Prostate gland (tissue), 2 donors: ENCODE results near the gene TNFSF4. TPM values are rescaled to one million over a fixed set of nuclear protein-coding genes. Genes with fewer than 3 reads are reported as not detected.
"Not testable (repeated sequence)": the region's sequence is repeated elsewhere in the genome, so short reads cannot be mapped to it uniquely, and the experiment has no call there.

Experiments
- DNase-seq: peaks from one replicate; pipeline ENCODE4 v3.0.0-alpha.2; 2019; ENCODE audit warnings: low spot score
- H3K27ac ChIP-seq, 2 donors: fragments of 200-600 bp; sonication (generic); 2 replicates each; pipeline ENCODE4 v1.5.1; 2017 to 2019
- H3K27me3 ChIP-seq: fragments of 200-600 bp; sonication (generic); replicated peaks from 2 replicates; pipeline ENCODE4 v1.5.1; 2019; ENCODE audit not compliant: insufficient read depth
- H3K36me3 ChIP-seq, 2 donors: fragments of 200-600 bp; sonication (generic); 1 replicate in 1 of 2; 2 replicates in 1 of 2; pipeline versions ENCODE4 v1.5.1 to v1.8.1; 2017 to 2019
- H3K4me1 ChIP-seq: fragments of 200-600 bp; sonication (generic); replicated peaks from 2 replicates; pipeline ENCODE4 v1.5.1; 2019
- H3K4me3 ChIP-seq, 2 donors: fragments of 200-600 bp; sonication (generic); 2 replicates each; pipeline ENCODE4 v1.5.1; 2017 to 2019
- H3K9me3 ChIP-seq: fragments of 200-600 bp; sonication (generic); 2 replicates; pipeline ENCODE4 v1.5.1; 2017
- POLR2A ChIP-seq: fragments of 450-650 bp; IDR thresholded peaks from one replicate; pipeline ENCODE4 v1.6.1; 2016; ENCODE audit warnings: antibody characterized with exemption, mild to moderate bottlenecking
- POLR2AphosphoS5 ChIP-seq: sonication (generic); formaldehyde crosslinking; IDR thresholded peaks from one replicate; pipeline ENCODE4 v1.6.1; 2017; ENCODE audit warnings: antibody characterized with exemption
- WGBS: methylation state at CpG from one replicate; pipeline ENCODE4 v1.1.5; 2018; 5-methylcytosine and 5-hydroxymethylcytosine counted together
- intact Hi-C: fragments of 100-400 bp; cut with DNase I; formaldehyde crosslinking; loops from one replicate; pipeline ENCODE4 v1.14.2; 2022
- total RNA-seq, 2 donors: library from RNA; depleted of rRNA; stranded (reverse); fragments of >200 nt; gene quantifications; one replicate each; pipeline ENCODE4 v1.1.0, GENCODE V29; 2016
- TF ChIP-seq, protein P1 (sequence below), 4 experiments: fragments of 200-600 bp in 2 of 4; fragments of 450-650 bp in 2 of 4; sonication (generic) in 2 of 4; IDR thresholded peaks; 1 replicate in 3 of 4; 2 replicates in 1 of 4; pipeline ENCODE4 v1.5.1; 2016 to 2019; ENCODE audit warnings: antibody characterized with exemption in 4 of 4, mild to moderate bottlenecking in 2 of 4, moderate library complexity in 2 of 4

The TNFSF4 gene
- total RNA-seq, 2 donors from 2014 or later, result 1.6 to 14.7 TPM

DNA sequence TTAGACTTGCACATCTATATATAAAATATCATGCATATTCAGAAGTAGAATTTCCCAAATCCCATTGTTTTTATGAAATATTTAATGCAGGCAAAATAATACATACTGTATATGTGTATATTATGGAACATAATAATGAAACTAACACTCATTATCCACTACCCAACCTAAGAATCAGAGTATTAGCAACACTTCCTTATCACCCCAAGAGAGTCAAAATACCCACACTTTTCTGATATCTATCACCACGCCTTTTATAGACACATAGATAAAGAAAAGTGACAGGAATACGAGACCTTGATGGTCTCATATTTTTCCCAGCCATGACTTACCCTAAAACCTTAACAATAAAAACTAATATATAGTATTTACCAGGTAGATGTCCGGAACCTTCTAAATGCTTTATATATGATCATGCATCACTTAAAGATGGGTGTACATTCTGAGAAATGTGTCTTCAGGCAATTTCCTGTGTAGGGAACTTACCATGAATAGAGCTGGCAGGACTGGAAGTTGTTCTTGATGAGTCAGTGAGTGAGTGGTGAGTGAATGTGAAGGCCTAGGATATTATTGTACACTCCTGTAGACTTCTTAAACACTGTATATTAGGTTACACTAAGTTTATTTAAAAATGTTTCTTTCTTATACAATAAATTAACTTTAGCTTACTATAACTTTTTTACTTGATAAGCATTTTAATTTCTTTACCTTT is 45.5 kb downstream of the TNFSF4 start:
- H3K4me1 ChIP-seq, result no peaks in the 10 kb centered on the region
- TF ChIP-seq POLR2A, result no peak
- TF ChIP-seq, protein P1, sequence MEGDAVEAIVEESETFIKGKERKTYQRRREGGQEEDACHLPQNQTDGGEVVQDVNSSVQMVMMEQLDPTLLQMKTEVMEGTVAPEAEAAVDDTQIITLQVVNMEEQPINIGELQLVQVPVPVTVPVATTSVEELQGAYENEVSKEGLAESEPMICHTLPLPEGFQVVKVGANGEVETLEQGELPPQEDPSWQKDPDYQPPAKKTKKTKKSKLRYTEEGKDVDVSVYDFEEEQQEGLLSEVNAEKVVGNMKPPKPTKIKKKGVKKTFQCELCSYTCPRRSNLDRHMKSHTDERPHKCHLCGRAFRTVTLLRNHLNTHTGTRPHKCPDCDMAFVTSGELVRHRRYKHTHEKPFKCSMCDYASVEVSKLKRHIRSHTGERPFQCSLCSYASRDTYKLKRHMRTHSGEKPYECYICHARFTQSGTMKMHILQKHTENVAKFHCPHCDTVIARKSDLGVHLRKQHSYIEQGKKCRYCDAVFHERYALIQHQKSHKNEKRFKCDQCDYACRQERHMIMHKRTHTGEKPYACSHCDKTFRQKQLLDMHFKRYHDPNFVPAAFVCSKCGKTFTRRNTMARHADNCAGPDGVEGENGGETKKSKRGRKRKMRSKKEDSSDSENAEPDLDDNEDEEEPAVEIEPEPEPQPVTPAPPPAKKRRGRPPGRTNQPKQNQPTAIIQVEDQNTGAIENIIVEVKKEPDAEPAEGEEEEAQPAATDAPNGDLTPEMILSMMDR (IDR thresholded peaks at IDR 0.05), result no peak
- TF ChIP-seq POLR2AphosphoS5, result no peak
- DNase-seq, result no peak
- H3K27me3 ChIP-seq, result no peaks in the 10 kb centered on the region
- 78% methylated on average over 3 of the region's 3 CpGs for WGBS
- no peak overlapping the region for H3K4me3 ChIP-seq
- H3K9me3 ChIP-seq, result no peaks in the 10 kb centered on the region
- no peak overlapping the region for H3K27ac ChIP-seq
- intact Hi-C loops, result no loop called here
- no peaks in the 10 kb centered on the region for H3K36me3 ChIP-seq

DNA sequence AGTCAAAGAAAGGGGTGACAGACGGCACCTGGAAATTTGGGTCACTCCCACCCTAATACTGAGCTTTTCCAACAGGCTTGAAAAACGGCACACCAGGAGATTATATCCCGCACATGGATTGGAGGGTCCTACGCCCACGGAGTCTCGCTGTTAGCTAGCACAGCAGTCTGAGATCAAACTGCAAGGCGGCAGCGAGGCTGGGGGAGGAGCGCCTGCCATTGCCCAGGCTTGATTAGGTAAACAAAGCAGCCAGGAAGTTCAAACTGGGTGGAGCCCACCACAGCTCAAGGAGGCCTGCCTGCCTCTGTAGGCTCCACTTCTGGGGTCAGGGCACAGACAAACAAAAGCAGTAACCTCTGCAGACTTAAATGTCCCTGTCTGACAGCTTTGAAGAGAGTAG is 53.2 kb downstream of the TNFSF4 start:
- intact Hi-C loops, DNase-seq, H3K36me3 ChIP-seq, H3K27me3 ChIP-seq, H3K4me3 ChIP-seq, H3K27ac ChIP-seq, H3K4me1 ChIP-seq, H3K9me3 ChIP-seq: not testable (repeated sequence)
- WGBS, result 91% methylated on average over 9 of the region's 9 CpGs

DNA sequence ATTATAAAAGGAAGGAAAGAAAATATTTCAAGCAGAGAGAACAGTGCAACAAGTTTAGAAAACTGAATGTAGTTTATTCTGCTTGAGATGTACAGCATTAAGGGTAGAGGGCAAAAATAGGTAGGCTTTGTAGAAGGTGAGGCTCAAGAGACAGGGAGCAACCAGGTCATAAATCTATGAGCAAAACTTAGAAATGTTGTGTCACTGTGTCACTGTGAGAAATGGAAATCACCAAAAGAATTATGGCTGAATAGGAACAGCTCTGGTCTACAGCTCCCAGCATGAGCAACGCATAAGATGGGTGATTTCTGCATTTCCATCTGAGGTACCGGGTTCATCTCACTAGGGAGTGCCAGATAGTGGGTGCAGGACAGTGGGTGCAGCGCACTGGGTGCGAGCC is 53.6 kb downstream of the TNFSF4 start:
- no peak for DNase-seq
- no peaks in the 10 kb centered on the region for H3K9me3 ChIP-seq
- H3K27me3 ChIP-seq, result no peaks in the 10 kb centered on the region
- no peak overlapping the region for H3K27ac ChIP-seq
- TF ChIP-seq, protein P1 (IDR thresholded peaks at IDR 0.05), result no peak
- TF ChIP-seq POLR2A, result no peak
- 97% methylated on average over 4 of the region's 4 CpGs for WGBS
- no peak overlapping the region for H3K4me3 ChIP-seq
- H3K4me1 ChIP-seq, result no peaks in the 10 kb centered on the region
- no peaks in the 10 kb centered on the region for H3K36me3 ChIP-seq
- intact Hi-C loops, result no loop called here

DNA sequence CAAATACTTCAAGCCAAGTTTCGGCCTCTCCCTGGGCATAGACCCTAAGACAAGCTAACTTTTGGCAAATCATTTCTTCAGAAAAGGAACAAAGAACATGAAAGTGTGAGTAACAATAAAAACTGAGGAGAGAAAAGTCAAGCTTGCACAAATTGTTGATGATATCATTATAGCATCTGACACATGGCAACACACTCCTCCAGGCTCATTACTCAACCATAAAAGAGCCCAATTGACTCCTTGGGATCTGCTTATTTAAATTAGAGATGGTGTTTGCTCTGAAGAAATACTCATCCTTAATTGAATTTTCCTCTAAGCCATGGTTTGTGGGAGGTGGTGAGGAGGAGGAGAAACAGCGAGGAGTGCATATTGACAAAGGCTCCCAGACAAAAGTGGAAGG is 54.5 kb downstream of the TNFSF4 start:
- intact Hi-C loops, result no loop called here
- Histone ChIP-seq H3K27me3 (no peaks in the 10 kb centered on the region), H3K36me3 (no peaks in the 10 kb centered on the region), H3K4me3 (no peak overlapping the region), H3K4me1 (no peaks in the 10 kb centered on the region), H3K9me3 (no peaks in the 10 kb centered on the region), H3K27ac (no peak overlapping the region)
- DNase-seq, result no peak
- 94% methylated on average over 2 of the region's 2 CpGs for WGBS
- no peak for TF ChIP-seq POLR2A
- no peak for TF ChIP-seq POLR2AphosphoS5
- TF ChIP-seq, protein P1 (IDR thresholded peaks at IDR 0.05), result no peak

DNA sequence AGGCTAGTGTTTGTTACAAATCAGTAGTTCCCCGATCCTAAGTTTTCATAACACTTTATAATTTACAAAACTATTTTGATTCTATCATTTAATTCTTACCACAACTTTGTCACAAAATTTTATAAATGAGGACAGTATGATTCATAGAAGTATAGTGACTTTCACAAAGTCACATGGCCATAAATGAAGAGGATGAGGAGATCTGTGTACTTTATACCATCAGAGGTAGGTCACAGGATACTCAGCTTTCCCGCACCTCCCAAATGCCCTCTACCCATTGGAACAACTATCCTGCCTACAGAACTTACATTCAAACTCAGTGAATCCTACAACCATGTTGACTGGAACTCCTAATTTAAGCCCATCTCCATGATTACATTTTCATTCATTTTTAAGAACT is 56.3 kb downstream of the TNFSF4 start:
- no peaks in the 10 kb centered on the region for H3K9me3 ChIP-seq
- no peak overlapping the region for H3K4me3 ChIP-seq
- WGBS, result 84% methylated on average over 2 of the region's 2 CpGs
- no peaks in the 10 kb centered on the region for H3K36me3 ChIP-seq
- intact Hi-C loops, result no loop called here
- H3K4me1 ChIP-seq, result no peaks in the 10 kb centered on the region
- H3K27ac ChIP-seq, result no peak overlapping the region
- TF ChIP-seq, protein P1 (IDR thresholded peaks at IDR 0.05), result no peak
- TF ChIP-seq POLR2AphosphoS5 (no peak), POLR2A (no peak)
- no peak for DNase-seq
- H3K27me3 ChIP-seq, result no peaks in the 10 kb centered on the region
